Measurements from ENCODE around the gene VASH1. TPM values are rescaled to one million over a fixed set of nuclear protein-coding genes. Genes with fewer than 3 reads are reported as not detected.

VASH1 gene
- total RNA-seq, 1 experiment from 2014 or later: 5.2 TPM

GRCh38 chr14:76786601-76787000 is 25.3 kb downstream of the VASH1 start:
- no peak for TF ChIP-seq CTCF (IDR thresholded peaks at IDR 0.05)
- TF ChIP-seq TCF7L2 (IDR thresholded peaks at IDR 0.05; ENCODE audit: low read depth, low read length): no peak
- TF ChIP-seq POLR2AphosphoS5 (IDR thresholded peaks at IDR 0.05; ENCODE audit: low read depth, low read length): no peak
- TF ChIP-seq, protein P1, sequence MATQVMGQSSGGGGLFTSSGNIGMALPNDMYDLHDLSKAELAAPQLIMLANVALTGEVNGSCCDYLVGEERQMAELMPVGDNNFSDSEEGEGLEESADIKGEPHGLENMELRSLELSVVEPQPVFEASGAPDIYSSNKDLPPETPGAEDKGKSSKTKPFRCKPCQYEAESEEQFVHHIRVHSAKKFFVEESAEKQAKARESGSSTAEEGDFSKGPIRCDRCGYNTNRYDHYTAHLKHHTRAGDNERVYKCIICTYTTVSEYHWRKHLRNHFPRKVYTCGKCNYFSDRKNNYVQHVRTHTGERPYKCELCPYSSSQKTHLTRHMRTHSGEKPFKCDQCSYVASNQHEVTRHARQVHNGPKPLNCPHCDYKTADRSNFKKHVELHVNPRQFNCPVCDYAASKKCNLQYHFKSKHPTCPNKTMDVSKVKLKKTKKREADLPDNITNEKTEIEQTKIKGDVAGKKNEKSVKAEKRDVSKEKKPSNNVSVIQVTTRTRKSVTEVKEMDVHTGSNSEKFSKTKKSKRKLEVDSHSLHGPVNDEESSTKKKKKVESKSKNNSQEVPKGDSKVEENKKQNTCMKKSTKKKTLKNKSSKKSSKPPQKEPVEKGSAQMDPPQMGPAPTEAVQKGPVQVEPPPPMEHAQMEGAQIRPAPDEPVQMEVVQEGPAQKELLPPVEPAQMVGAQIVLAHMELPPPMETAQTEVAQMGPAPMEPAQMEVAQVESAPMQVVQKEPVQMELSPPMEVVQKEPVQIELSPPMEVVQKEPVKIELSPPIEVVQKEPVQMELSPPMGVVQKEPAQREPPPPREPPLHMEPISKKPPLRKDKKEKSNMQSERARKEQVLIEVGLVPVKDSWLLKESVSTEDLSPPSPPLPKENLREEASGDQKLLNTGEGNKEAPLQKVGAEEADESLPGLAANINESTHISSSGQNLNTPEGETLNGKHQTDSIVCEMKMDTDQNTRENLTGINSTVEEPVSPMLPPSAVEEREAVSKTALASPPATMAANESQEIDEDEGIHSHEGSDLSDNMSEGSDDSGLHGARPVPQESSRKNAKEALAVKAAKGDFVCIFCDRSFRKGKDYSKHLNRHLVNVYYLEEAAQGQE (IDR thresholded peaks at IDR 0.05; ENCODE audit: insufficient read depth in 1 of 2, low read depth in 2 of 2, low read length in 1 of 2): no peak
- TF ChIP-seq SIN3A (IDR thresholded peaks at IDR 0.05; ENCODE audit: borderline replicate concordance, insufficient read depth, low read depth, low read length): no peak
- Histone ChIP-seq H3K27me3 (ENCODE audit: control insufficient read depth, insufficient read depth, low read length) (no peaks in the 10 kb centered on the region), H3K4me1 (ENCODE audit: control insufficient read depth, insufficient read depth, low read length) (no peaks in the 10 kb centered on the region), H3K27ac (ENCODE audit: low read length) (no peak overlapping the region), H3K9me3 (ENCODE audit: control insufficient read depth, insufficient read depth, low read depth, low read length) (no peaks in the 10 kb centered on the region), H3K36me3 (ENCODE audit: control insufficient read depth, insufficient read depth, low read length) (no peaks in the 10 kb centered on the region; the same call in none of the 2 replicates), H3K4me3 (ENCODE audit: low read depth in 2 of 2, low read length in 2 of 2) (no peak overlapping the region)
- CTCF ChIA-PET: no interaction called here
- in situ Hi-C loops (cut with HindIII; ENCODE audit: low pct_unique_long_range_greater_than_20kb, low sequenced_read_pairs): no loop called here
- POLR2A ChIA-PET: no interaction called here
- intact Hi-C loops (cut with micrococcal nuclease; ENCODE audit: unreplicated experiment): no loop called here
- ATAC-seq (no peak), DNase-seq (ENCODE audit: low read depth, low spot score) (no peak)
- BruUV-seq (replicated peaks): no TSS peak

GRCh38 chr14:76792422-76792821 is 31.2 kb downstream of the VASH1 start:
- no peaks in the 10 kb centered on the region for H3K27me3 ChIP-seq (ENCODE audit: control insufficient read depth, insufficient read depth, low read length)
- H3K4me1 ChIP-seq (ENCODE audit: control insufficient read depth, insufficient read depth, low read length): no peaks in the 10 kb centered on the region
- H3K36me3 ChIP-seq (ENCODE audit: control insufficient read depth, insufficient read depth, low read length): no peaks in the 10 kb centered on the region; the same call in none of the 2 replicates
- in situ Hi-C loops (cut with HindIII; ENCODE audit: low pct_unique_long_range_greater_than_20kb, low sequenced_read_pairs) (no loop called here), intact Hi-C loops (cut with micrococcal nuclease; ENCODE audit: unreplicated experiment) (no loop called here)
- TF ChIP-seq, protein P1 (IDR thresholded peaks at IDR 0.05; ENCODE audit: insufficient read depth in 1 of 2, low read depth in 2 of 2, low read length in 1 of 2): no peak
- TF ChIP-seq POLR2AphosphoS5 (IDR thresholded peaks at IDR 0.05; ENCODE audit: low read depth, low read length) (no peak), TCF7L2 (IDR thresholded peaks at IDR 0.05; ENCODE audit: low read depth, low read length) (no peak), CTCF (IDR thresholded peaks at IDR 0.05) (no peak), SIN3A (IDR thresholded peaks at IDR 0.05; ENCODE audit: borderline replicate concordance, insufficient read depth, low read depth, low read length) (no peak)
- no peak overlapping the region for H3K4me3 ChIP-seq (ENCODE audit: low read depth in 2 of 2, low read length in 2 of 2)
- CTCF ChIA-PET: no interaction called here
- POLR2A ChIA-PET: no interaction called here
- H3K27ac ChIP-seq (ENCODE audit: low read length): no peak overlapping the region
- no peak for ATAC-seq
- BruUV-seq (replicated peaks): no TSS peak
- DNase-seq (ENCODE audit: low read depth, low spot score): no peak
- H3K9me3 ChIP-seq (ENCODE audit: control insufficient read depth, insufficient read depth, low read depth, low read length): no peaks in the 10 kb centered on the region
